ENCODE data around the gene ATF7.

The ATF7 gene

GRCh38 chr12:53499266-53500141 lies 126.7 kb downstream of the ATF7 start, which contains the start of gene MAP3K12 (continued):
- no peak for TF ChIP-seq OSR2 (tag by site-specific recombination; IDR thresholded peaks at IDR 0.05)
- no peak for TF ChIP-seq ZNF174 (tag by site-specific recombination; IDR thresholded peaks at IDR 0.05)
- TF ChIP-seq ZNF350 (tag by site-specific recombination; IDR thresholded peaks at IDR 0.05): no peak
- no peak for TF ChIP-seq ZNF16 (tag by site-specific recombination; IDR thresholded peaks at IDR 0.05; ENCODE audit: low read depth)
- no peak for TF ChIP-seq PRDM4 (tag by site-specific recombination; IDR thresholded peaks at IDR 0.05)
- peak; percentile 60; the same call in 1 of the 2 replicates for TF ChIP-seq TSHZ1 (tag by site-specific recombination; IDR thresholded peaks at IDR 0.05; ENCODE audit: borderline replicate concordance)
- no peak for TF ChIP-seq RBAK (tag by site-specific recombination; IDR thresholded peaks at IDR 0.05)
- no peak for TF ChIP-seq KLF17 (tag by site-specific recombination; IDR thresholded peaks at IDR 0.05)
- TF ChIP-seq, protein P1, sequence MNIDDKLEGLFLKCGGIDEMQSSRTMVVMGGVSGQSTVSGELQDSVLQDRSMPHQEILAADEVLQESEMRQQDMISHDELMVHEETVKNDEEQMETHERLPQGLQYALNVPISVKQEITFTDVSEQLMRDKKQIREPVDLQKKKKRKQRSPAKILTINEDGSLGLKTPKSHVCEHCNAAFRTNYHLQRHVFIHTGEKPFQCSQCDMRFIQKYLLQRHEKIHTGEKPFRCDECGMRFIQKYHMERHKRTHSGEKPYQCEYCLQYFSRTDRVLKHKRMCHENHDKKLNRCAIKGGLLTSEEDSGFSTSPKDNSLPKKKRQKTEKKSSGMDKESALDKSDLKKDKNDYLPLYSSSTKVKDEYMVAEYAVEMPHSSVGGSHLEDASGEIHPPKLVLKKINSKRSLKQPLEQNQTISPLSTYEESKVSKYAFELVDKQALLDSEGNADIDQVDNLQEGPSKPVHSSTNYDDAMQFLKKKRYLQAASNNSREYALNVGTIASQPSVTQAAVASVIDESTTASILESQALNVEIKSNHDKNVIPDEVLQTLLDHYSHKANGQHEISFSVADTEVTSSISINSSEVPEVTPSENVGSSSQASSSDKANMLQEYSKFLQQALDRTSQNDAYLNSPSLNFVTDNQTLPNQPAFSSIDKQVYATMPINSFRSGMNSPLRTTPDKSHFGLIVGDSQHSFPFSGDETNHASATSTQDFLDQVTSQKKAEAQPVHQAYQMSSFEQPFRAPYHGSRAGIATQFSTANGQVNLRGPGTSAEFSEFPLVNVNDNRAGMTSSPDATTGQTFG (tag by site-specific recombination; IDR thresholded peaks at IDR 0.05; ENCODE audit: borderline replicate concordance): no peak
- no peak for TF ChIP-seq ZBTB8A (tag by site-specific recombination; IDR thresholded peaks at IDR 0.05)
- peak; percentile 77; the same call in 1 of the 2 replicates for TF ChIP-seq ZFP69B (tag by site-specific recombination; IDR thresholded peaks at IDR 0.05)
- TF ChIP-seq, protein P2, sequence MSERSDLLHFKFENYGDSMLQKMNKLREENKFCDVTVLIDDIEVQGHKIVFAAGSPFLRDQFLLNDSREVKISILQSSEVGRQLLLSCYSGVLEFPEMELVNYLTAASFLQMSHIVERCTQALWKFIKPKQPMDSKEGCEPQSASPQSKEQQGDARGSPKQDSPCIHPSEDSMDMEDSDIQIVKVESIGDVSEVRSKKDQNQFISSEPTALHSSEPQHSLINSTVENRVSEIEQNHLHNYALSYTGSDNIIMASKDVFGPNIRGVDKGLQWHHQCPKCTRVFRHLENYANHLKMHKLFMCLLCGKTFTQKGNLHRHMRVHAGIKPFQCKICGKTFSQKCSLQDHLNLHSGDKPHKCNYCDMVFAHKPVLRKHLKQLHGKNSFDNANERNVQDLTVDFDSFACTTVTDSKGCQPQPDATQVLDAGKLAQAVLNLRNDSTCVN (tag by site-specific recombination; optimal IDR thresholded peaks at IDR 0.05): peak; percentile 65
- TF ChIP-seq, protein P3, sequence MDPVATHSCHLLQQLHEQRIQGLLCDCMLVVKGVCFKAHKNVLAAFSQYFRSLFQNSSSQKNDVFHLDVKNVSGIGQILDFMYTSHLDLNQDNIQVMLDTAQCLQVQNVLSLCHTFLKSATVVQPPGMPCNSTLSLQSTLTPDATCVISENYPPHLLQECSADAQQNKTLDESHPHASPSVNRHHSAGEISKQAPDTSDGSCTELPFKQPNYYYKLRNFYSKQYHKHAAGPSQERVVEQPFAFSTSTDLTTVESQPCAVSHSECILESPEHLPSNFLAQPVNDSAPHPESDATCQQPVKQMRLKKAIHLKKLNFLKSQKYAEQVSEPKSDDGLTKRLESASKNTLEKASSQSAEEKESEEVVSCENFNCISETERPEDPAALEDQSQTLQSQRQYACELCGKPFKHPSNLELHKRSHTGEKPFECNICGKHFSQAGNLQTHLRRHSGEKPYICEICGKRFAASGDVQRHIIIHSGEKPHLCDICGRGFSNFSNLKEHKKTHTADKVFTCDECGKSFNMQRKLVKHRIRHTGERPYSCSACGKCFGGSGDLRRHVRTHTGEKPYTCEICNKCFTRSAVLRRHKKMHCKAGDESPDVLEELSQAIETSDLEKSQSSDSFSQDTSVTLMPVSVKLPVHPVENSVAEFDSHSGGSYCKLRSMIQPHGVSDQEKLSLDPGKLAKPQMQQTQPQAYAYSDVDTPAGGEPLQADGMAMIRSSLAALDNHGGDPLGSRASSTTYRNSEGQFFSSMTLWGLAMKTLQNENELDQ (tag by site-specific recombination; IDR thresholded peaks at IDR 0.05; ENCODE audit: low read depth): no peak
- no peak for TF ChIP-seq ZXDB (tag by site-specific recombination; IDR thresholded peaks at IDR 0.05)
- TF ChIP-seq ZSCAN16 (tag by site-specific recombination; IDR thresholded peaks at IDR 0.05): no peak
- no peak for TF ChIP-seq KLF7 (tag by site-specific recombination; IDR thresholded peaks at IDR 0.05; ENCODE audit: borderline replicate concordance)
- 0 out of 2 replicates have a peak, but pooled peaks have one; percentile 8 for TF ChIP-seq AEBP2 (tag by site-specific recombination; IDR thresholded peaks at IDR 0.05; ENCODE audit: borderline replicate concordance)
- TF ChIP-seq ZNF133 (tag by site-specific recombination; IDR thresholded peaks at IDR 0.05): no peak
- peak; percentile 56; the same call in 1 of the 2 replicates for TF ChIP-seq PATZ1 (tag by site-specific recombination; IDR thresholded peaks at IDR 0.05)
- TF ChIP-seq ZBTB48 (tag by site-specific recombination; IDR thresholded peaks at IDR 0.05): peak; percentile 61; the same call in 1 of the 2 replicates

Data from HEK293 (cell line).